Heart left ventricle (tissue), 16 donors: ENCODE data around the gene PEX3. TPM values are rescaled to one million over a fixed set of nuclear protein-coding genes. Genes with fewer than 3 reads are reported as not detected.

Experiments
- ATAC-seq, 4 donors: fragments of 200-7000 bp; cut with Tn5 transposase; one replicate each; pipeline ENCODE4 v1.9.1; 2020 to 2022; ENCODE audit warnings: moderate library complexity in 4 of 4, mild to moderate bottlenecking in 3 of 4, moderate number of reproducible peaks in 1 of 4
- DNase-seq, 5 donors: peaks; one replicate each; pipeline ENCODE4 v3.0.0-alpha.2; 2020
- H3K27ac ChIP-seq, 12 donors: fragments of 200-600 bp; sonication (generic) in 4 of 12; one replicate each; pipeline versions ENCODE4 v1.5.0 to v1.8.0; 2016 to 2022; ENCODE audit warnings: mild to moderate bottlenecking in 2 of 12
- H3K27me3 ChIP-seq, 9 donors: fragments of 200-600 bp; sonication (generic) in 2 of 9; one replicate each; pipeline versions ENCODE4 v1.5.1 to v1.8.0; 2016 to 2022; ENCODE audit warnings: mild to moderate bottlenecking in 3 of 9
- H3K36me3 ChIP-seq, 9 donors: fragments of 200-600 bp; sonication (generic) in 2 of 9; one replicate each; pipeline versions ENCODE4 v1.5.0 to v1.8.0; 2018 to 2022; ENCODE audit warnings: mild to moderate bottlenecking in 2 of 9
- H3K4me1 ChIP-seq, 12 donors: fragments of 200-600 bp; sonication (generic) in 4 of 12; one replicate each; pipeline versions ENCODE4 v1.5.0 to v1.8.0; 2016 to 2022; ENCODE audit warnings: mild to moderate bottlenecking in 3 of 12
- H3K4me3 ChIP-seq, 12 donors: fragments of 200-600 bp; sonication (generic) in 4 of 12; one replicate each; pipeline versions ENCODE4 v1.5.0 to v1.8.0; 2017 to 2022; ENCODE audit warnings: mild to moderate bottlenecking in 9 of 12, moderate library complexity in 4 of 12
- H3K9me3 ChIP-seq, 12 donors: fragments of 200-600 bp; sonication (generic) in 4 of 12; one replicate each; pipeline versions ENCODE4 v1.5.0 to v1.8.0; 2016 to 2022; ENCODE audit warnings: mild to moderate bottlenecking in 1 of 12
- POLR2A ChIP-seq, 2 donors: fragments of 450-650 bp; IDR thresholded peaks; one replicate each; pipeline ENCODE4 v1.6.1; 2017; ENCODE audit warnings: antibody characterized with exemption in 2 of 2, mild to moderate bottlenecking in 2 of 2, moderate library complexity in 2 of 2
- WGBS, 4 donors: extraction: QIAGEN DNeasy Blood & Tissue Kit in 2 of 4; methylation state at CpG; one replicate each; pipeline versions ENCODE4 v1.1.5 to v1.1.7; 2013 to 2018; 5-methylcytosine and 5-hydroxymethylcytosine counted together
- intact Hi-C, 10 donors: fragments of 100-400 bp; cut with DNase I; formaldehyde crosslinking; loops; one replicate each; pipeline versions ENCODE4 v1.11.1 to v1.14.2; 2022
- polyA plus RNA-seq, 2 donors: library from polyadenylated mRNA; stranded (reverse); fragments of 200-250 nt; gene quantifications; one replicate each; pipeline ENCODE4 v1.2.3, GENCODE V29; 2013
- total RNA-seq, 9 donors: library from RNA; depleted of rRNA in 2 of 9; stranded (reverse); fragments of >200 nt in 2 of 9; fragmentation: NEBNext Ultra II Directional in 3 of 9; extraction: Animal tissue kit (Norgen Biotek cat#: 25700) in 3 of 9; gene quantifications; one replicate each; pipeline versions ENCODE4 v1.1.0 to v1.2.4, GENCODE V29; 2016 to 2023
- TF ChIP-seq, protein P1 (sequence below), 12 donors: fragments of 200-600 bp; sonication (generic) in 4 of 12; IDR thresholded peaks; one replicate each; pipeline versions ENCODE4 v1.5.0 to v1.8.0; 2018 to 2022; ENCODE audit warnings: antibody characterized with exemption in 12 of 12, mild to moderate bottlenecking in 5 of 12
- donor health status: ischemic (EF 13 %, LVEDD 7.1; RV severe dilation, severe dysfunction).
- donor health status: healthy with polysubstance abuse.
- donor health status: DM: no; HTN: yes; CAD: no.
- donor health status: DM: no; HTN: no; CAD: no.
- donor health status: ischemic (EF 25% LVEDD 6.9; RV normal size, moderate dysfunction).
- donor health status: ischemic (EF 25% LVEDD 5.7; RV mildly dilated, moderate dysfunction).
- donor health status: healthy.
- donor health status: DM: yes; HTN: yes; CAD: no.
- donor health status: ischemic (EF 35%, LVEDD 5.7; RV mildly dilated, moderate dysfunction).
- donor health status: nonischemic (EF 11% LVEDD 7.7; RV severe dilation, severe dysfunction).
- donor health status: DM: yes; HTN: yes; CAD: no.
- donor health status: PGD.
- donor health status: ischemic (EF 29% LVEDD 5.4; RV normal size, mild dysfunction).
- donor health status: nonischemic (EF 23%, LVEDD 6.1; RV moderate dilation, normal function).

Gene PEX3
- total and polyA plus RNA-seq, 11 donors, result 6.4 to 24.9 (median 20.4) TPM

GRCh38 chr6:143486752-143487151, 36.1 kb downstream of the PEX3 start:
- Histone ChIP-seq H3K27me3 (no peaks in the 10 kb centered on the region), H3K27ac (no peak overlapping the region), H3K9me3 (no peaks in the 10 kb centered on the region), H3K36me3 (peaks cover 0 to 27% (median 0%) of the 10 kb centered on the region in 9 donors), H3K4me1 (no peaks in the 10 kb centered on the region), H3K4me3 (no peak overlapping the region)
- intact Hi-C loops, result no loop called here
- ATAC-seq (no peak), DNase-seq (no peak)
- 91 to 95% (median 93%) methylated on average over 3 of the region's 3 CpGs for WGBS, 4 donors
- TF ChIP-seq, protein P1, sequence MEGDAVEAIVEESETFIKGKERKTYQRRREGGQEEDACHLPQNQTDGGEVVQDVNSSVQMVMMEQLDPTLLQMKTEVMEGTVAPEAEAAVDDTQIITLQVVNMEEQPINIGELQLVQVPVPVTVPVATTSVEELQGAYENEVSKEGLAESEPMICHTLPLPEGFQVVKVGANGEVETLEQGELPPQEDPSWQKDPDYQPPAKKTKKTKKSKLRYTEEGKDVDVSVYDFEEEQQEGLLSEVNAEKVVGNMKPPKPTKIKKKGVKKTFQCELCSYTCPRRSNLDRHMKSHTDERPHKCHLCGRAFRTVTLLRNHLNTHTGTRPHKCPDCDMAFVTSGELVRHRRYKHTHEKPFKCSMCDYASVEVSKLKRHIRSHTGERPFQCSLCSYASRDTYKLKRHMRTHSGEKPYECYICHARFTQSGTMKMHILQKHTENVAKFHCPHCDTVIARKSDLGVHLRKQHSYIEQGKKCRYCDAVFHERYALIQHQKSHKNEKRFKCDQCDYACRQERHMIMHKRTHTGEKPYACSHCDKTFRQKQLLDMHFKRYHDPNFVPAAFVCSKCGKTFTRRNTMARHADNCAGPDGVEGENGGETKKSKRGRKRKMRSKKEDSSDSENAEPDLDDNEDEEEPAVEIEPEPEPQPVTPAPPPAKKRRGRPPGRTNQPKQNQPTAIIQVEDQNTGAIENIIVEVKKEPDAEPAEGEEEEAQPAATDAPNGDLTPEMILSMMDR (IDR thresholded peaks at IDR 0.05), result no peak
- TF ChIP-seq POLR2A (IDR thresholded peaks at IDR 0.05), result no peak

GRCh38 chr6:143490244-143490643, 39.6 kb downstream of the PEX3 start:
- Histone ChIP-seq H3K9me3 (no peaks in the 10 kb centered on the region), H3K27me3 (no peaks in the 10 kb centered on the region), H3K36me3 (peaks cover 0 to 46% (median 20%) of the 10 kb centered on the region in 9 donors), H3K4me3 (no peak overlapping the region), H3K27ac (no peak overlapping the region), H3K4me1 (no peaks in the 10 kb centered on the region)
- 96 to 100% (median 97%) methylated on average over 1 of the region's 1 CpG for WGBS, 4 donors
- ATAC-seq (peak in 2 of 4 donors; percentile 45 to 54), DNase-seq (no peak)
- TF ChIP-seq, protein P1 (IDR thresholded peaks at IDR 0.05), result no peak
- no peak for TF ChIP-seq POLR2A (IDR thresholded peaks at IDR 0.05)
- intact Hi-C loops, result loop anchor here in 1 of 10 donors (2.0 kb wide), 1 partner anchor 41 kb away; no protein-coding TSS in a partner anchor

DNA sequence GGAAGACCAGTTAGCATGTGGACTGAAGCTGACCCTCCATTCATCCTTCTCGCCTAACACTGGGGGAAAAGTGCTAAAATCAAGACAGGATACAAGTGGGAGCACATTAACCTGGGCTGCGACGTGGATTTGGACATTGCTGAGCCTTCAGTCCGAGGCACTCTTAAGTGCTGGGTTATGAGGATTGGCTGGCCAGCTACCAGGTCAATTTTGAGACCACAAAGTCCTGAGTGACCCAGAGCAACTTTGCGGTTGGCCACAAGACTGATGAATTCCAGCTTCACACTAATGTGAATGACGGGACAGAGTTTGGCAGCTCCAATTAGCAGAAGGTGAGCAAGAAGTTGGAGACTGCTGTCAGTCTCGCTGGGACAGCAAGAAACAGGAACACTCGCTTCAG, 40.2 kb downstream of the PEX3 start:
- intact Hi-C loops, result loop anchor here in 1 of 10 donors (2.0 kb wide), 1 partner anchor 40 kb away; no protein-coding TSS in a partner anchor
- no peak for TF ChIP-seq POLR2A (IDR thresholded peaks at IDR 0.05)
- TF ChIP-seq, protein P1 (IDR thresholded peaks at IDR 0.05), result no peak
- H3K4me1 ChIP-seq, result no peaks in the 10 kb centered on the region
- H3K4me3 ChIP-seq, result no peak overlapping the region
- no peaks in the 10 kb centered on the region for H3K27me3 ChIP-seq
- H3K9me3 ChIP-seq, result no peaks in the 10 kb centered on the region
- no peak overlapping the region for H3K27ac ChIP-seq
- H3K36me3 ChIP-seq, result peaks cover 0 to 48% (median 25%) of the 10 kb centered on the region in 9 donors
- DNase-seq, result no peak
- 63 to 83% (median 82%) methylated on average over 8 of the region's 8 CpGs for WGBS, 4 donors
- ATAC-seq, result peak in 3 of 4 donors; percentile 37 to 60 (median 40)

- peaks cover 3 to 91% (median 81%) of the 10 kb centered on the region in 9 donors for H3K36me3 ChIP-seq
- no peak for ATAC-seq
- WGBS, 4 donors, result 98 to 100% (median 99%) methylated on average over 1 of the region's 1 CpG
- H3K4me3 ChIP-seq, result no peak overlapping the region
- intact Hi-C loops, result no loop called here
- no peak overlapping the region for H3K27ac ChIP-seq
- TF ChIP-seq, protein P1 (IDR thresholded peaks at IDR 0.05), result no peak
- TF ChIP-seq POLR2A (IDR thresholded peaks at IDR 0.05), result no peak
- no peaks in the 10 kb centered on the region for H3K4me1 ChIP-seq
- no peaks in the 10 kb centered on the region for H3K27me3 ChIP-seq
- H3K9me3 ChIP-seq, result no peaks in the 10 kb centered on the region
- DNase-seq, result no peak
Observed at GRCh38 chr6:143496974-143497373, 46.4 kb downstream of the PEX3 start.
